NCI-H226 (cell line): Measurements from ENCODE around the gene MRGPRF.

Experiments
- DNase-seq: peaks from one replicate; pipeline ENCODE4 v3.0.0-alpha.2; 2015

The MRGPRF gene

DNA sequence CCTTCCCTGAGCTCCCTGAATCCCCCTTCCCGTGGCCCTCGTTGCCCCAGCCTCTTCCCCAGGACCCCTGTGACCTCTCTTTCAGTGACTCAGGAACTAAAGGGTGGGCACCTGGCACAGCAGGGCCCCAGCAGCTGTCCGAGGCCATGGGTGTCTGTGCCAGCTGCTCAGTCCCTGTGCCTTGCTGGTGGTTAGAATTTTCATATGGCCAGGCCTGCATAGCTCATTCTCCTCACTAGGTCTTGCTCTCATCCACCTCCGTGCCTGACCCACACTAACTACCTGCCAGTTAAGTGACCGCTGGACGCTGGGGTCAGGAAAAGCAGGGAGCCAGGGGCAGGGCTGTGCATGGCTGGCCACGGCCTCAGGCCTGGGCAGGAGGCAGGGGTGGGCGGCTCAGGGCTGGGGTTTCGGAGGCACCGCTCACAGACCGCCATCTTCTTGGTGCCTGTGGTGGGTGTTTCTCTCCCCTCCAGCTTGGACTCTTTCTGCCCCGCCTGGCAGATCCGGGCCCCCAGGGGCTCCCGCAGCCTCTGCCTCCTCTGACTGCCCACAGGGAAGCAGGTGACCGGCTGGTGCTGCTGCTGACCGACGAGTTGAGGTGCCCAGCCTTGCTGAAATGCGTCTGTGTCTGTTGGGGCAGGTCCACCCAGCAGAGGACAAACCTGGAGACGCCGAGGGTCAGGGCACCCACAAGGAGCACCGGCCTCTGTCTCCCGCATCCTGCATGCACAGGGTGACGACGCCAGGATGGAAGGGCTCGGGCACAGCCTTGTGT is 52.6 kb downstream of the MRGPRF start:
- no peak for DNase-seq

DNA sequence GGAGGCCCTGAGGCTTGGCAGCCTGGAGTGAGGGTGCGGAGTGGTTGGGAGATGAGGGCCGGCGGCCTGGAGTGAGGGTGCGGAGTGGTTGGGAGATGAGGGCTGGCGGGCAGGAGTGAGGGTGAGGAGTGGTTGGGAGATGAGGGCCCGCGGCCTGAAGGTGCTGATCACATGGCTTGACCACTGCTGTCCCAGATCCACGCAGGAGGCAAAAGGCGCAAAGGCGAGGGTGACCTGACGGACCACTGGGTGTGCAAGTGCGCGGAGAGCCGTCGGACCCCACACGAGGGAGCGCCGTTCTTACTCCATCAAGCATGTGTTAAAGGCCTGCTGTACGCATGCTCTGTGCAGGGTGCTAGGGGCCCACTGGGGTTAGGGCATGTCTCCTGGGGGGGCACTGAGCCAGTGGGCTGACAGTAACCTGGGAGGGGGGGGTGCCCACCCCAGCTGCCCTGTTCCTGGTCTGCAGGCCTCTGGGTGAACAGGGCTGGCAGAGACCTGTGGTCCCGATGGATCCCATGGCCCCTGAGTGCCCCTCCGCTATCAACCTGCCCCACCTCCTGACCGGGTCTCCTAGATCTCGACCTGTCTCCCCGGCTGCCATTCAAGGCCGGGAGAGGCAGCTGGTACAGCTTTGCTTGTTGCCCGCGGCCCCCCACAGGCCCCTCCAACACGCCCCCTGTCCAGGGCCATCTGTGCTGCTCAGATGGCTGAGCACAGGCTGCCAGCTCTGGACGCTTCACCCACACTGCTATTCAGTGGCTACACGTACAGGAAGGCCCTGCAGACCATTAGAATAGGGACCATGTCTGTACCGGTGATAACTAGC is 53.4 kb downstream of the MRGPRF start:
- no peak for DNase-seq

DNA sequence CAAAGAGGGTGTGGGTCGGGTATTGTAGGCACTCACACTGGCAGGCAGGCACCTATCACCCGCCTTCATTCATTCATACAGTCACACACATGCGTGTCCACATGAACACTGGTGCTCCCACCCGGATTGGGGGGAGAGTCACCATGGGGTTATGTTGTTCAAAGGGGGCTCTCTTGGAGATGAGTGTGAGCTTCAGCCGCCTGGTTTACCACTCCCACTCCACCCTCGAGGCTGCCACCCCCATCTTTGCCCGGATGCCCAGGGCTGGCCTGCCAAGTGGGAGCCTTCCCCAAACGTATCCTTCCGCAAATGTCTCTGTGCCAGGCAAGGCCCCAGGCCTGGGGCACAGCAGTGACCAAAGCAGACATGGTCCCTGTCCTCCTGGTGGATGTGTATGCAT is 54.8 kb downstream of the MRGPRF start:
- DNase-seq = no peak

DNA sequence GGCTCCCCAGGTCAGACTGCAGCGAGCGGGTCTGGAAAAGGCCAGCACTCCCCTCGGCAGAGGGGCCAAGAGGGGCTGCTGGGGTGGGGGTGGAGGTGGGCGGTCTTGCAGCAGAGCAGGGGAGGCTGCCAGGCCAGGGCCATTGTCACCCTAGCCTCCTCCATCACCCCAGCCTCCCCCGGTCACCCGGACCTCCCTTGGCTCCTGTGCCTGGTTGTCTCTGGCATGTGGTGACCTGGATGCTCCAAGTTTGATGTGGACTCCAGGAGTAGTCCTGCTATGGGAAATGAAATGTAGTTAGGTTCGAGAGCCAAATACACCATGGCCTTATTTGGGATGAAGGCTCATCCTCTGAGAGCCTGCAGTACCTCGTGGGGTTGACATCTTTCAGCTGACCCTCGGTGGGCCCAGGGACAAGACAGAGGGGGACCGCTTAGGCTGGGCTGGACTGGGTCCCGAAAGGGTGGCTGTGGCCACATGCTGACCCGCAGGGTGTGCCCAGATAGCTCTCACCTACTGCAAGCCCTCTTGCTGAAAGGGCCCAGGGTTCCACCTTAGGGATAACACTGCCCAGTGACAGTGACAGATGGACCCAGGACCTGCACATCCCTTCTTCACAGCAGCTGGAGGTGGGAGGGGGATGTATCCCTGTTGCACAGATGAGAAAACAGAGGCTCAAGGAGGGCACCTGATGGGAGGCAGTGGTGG is 56.3 kb downstream of the MRGPRF start:
- DNase-seq = no peak

DNA sequence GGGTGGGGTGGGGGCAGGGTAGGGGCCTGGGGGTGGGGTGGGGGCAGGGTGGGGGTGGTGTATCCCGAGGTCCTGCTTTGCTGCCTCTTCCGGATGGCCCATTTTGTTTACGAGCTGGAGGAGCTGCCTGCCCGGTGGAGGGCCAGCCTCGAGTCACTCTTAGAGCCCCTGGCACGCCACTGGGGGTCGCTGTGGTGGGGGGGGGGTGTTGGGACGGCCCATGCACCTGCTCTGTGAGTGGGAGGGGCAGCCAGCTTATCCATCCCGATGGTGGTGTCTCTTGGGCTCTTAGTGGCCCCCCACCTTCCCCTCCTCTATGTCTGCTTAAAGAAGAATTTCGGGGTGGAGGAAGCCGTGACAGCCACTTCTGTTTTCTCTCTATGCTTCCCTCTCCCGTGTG is 56.9 kb downstream of the MRGPRF start:
- no peak for DNase-seq

DNA sequence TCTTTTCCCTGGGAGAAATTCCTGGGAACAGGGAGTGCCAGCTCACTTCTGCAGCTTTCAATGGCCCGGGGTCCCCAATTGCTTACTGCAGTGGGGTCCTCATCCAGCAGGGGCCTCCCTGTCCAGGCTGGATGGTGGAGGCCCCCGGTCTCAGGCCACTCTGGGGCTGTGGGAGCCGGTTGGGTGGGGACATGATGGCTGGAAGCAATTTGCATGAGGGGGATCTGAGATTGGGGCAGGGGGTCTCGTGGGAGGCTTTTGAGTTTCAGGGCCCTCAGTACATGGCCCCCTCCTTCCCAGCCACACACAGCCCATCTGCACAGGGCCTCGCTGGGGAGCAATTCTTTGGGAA is 57.5 kb downstream of the MRGPRF start:
- no peak for DNase-seq

DNA sequence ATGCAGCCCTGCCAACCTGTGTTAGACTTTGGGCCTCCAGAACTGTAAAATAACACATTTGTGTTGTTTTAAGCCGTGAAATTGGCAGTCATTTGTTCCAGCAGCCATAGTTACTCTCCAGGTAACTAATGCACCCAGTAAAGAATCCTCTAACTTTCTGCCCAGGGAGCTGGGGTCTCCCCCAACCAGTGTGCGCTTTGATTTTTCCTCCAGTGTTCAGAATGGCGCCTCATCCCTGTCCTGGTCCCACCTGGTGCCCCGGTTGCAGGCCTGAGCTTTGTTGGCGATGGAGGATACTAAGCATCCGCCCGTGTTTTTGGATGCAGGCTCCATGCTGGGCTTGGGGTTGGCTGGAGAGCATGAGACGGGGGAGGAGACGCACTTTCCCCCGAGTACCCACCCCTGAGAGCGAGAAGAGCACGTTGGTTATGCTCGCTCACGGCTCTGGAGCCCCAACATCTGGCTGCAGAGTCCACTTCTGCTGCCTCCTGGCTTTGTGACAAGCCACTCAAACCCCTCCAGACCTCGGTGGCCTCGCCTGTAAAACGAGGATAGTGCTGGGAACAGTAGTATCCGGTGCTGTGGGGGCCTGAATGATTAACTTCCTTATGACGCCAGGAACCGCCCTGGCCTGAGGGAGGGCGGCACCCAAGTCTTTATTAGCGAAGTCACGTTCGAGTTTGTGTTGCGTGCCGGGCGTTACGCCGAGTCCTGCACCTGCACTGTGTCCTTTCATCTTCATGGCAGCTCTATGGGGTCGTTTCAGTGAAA is 58.0 kb downstream of the MRGPRF start:
- DNase-seq = no peak
